Measurements from ENCODE around the gene ZNF428.
"Not testable (repeated sequence)": the region's sequence is repeated elsewhere in the genome, so short reads cannot be mapped to it uniquely, and the experiment has no call there.

ZNF428 gene

GRCh38 chr19:43619262-43620060 lies at the start of gene ZNF428:
Gene ZNF428 (minus strand): TSS chr19:43619629. CDS start chr19:43614304, 5,325 bp downstream.
- DNase-seq, result peak; percentile 97

- peak; percentile 98 for DNase-seq
These were observed 49.1 kb upstream of the ZNF428 start for GRCh38 chr19:43668406-43669109.

GRCh38 chr19:43667876-43668405 lies 48.5 kb upstream of the ZNF428 start:
- DNase-seq, result no peak

GRCh38 chr19:43667126-43667875 lies 47.9 kb upstream of the ZNF428 start:
- DNase-seq, result no peak

DNA sequence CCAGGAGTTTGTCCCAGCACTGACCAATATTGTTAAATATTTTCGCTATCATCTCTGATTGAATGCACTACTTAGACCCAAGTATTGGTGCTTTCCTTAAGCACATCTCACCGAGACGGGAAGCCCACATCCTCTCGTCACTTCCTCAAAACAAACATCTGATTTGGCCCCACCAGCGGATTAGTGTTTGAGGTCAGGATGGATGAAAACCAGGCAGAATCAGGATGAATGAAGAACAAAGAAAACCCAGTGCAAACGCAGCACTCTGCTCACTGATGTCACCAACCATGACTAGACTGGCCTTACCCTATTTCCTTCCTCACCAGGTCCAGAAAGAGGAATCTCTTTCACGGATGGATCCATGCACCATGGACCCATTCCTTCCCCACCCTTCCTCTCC lies 44.6 kb upstream of the ZNF428 start:
- no peak for DNase-seq

DNA sequence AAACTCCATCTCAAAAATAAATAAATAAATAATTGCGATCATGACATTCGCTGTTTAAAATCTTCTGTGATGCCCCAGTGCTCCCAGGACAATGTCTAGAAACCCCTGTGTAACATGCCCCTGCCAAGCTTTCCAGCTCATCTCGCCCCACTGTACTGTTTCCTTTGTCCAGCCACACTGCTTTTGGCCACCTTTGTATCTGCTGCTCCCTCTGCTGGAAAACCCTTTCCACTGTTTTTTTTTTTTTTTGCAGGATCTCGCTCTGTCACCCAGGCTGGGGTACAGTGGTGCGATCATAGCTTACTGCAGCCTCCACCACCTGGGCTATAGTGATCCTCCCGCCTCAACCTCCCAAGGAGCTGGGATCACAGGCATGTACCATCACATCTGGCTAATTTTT lies 43.1 kb upstream of the ZNF428 start:
- DNase-seq, result no peak

GRCh38 chr19:43660971-43661360 lies 41.5 kb upstream of the ZNF428 start:
- no peak for DNase-seq

DNA sequence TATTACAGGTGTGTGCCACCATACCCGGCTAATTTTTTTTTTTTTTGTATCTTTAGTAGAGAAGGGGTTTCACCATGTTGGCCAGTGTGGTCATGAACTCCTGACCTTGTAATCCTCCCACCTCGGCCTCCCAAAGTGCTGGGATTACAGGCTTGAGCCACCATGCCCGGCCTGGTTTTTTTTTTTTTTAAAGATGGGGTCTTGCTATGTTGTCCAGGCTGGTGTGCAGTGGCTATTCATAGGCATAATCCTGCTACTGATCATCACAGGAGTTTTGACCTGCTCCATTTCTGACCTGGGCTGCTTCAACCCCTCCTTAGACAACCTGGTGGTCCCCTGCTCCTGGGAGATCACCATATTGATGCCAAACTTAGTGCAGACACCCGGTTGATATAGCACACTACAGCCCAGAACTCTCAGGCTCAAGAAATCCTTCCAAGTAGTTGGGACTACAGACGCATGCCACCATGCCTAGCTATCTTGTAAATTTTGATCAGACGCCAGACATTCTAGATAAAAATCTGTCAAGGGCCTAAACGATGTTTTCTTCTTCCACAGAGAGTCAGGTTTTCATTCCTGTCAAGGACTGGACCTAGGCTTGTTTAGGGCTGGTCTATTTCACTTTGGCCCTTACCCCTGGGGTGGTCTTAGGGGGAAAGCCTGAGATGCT lies 41.0 kb upstream of the ZNF428 start:
- no peak for DNase-seq

GRCh38 chr19:43658494-43658893 lies 39.1 kb upstream of the ZNF428 start:
- no peak for DNase-seq

GRCh38 chr19:43658001-43658400 lies 38.6 kb upstream of the ZNF428 start:
- DNase-seq, result no peak

DNA sequence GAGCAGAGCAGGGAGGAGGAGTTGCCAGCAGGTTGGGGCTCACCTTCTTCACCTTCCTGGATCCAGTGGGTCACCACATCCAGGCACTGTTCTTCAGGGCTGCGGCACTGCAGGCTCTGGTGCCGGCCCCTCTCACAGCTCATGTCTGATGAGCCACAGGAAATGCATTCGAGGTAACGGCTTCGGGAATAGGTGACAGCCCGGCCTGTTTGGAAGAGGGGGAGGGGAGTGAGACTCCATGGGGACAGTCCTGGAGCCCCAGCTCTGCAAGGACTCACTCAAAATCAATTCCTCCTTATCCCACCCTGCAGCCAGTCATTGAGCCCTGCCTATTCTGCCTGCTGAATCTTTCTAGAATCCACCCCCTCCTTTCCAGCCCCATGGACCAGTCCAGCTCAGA lies 37.0 kb upstream of the ZNF428 start:
- DNase-seq, result no peak

DNA sequence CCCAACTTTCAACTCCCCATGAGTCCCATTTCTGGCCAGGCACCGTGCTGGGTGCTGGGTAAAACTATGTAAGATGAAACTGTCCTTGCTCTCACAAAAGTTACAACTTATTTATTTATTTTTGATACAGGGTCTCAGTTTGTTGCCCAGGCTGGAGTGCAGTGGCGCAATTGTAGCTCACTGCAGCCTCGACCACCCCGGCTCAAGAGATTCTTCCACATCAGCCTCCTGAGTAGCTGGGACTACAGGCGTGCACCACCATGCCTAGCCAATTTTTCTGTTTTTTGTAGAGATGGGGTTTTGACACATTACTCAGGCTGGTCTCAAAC lies 33.1 kb upstream of the ZNF428 start:
- no peak for DNase-seq

DNA sequence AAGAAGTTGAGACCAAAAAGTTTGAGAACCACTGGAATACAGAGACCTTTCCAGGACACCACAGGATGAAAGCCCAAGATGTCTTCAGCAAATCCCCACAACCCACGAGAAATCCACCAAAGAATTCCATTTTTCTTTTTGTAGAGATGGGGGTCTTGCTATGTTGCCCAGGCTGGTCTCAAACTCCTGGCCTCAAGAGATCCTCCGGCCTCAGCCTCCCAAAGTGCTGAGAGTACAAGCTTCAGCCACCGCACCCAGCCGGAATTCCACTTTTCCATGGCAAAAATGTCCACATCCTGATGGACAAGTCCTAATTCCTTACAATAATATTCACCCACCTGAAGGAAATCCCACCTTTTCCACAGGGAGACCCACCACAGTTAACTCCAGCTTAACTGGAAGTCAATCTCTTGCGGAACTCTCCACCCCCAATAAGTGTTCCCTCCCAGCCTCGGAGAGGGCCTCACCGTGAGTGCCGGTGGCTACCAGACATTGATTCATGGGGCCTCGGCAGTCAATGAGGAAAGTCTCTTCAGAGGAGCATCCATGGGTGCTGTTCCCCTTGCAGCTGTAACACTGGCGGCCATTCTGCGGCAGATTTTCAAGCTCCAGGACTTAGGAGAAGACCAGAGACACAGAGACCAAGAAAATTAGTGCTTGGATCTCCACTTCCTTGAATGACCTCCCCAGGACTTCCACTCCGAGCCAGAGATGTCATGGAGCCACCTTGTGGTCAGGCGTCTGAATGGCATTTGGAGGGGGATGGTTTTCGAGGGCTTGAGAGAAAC lies 32.5 kb upstream of the ZNF428 start:
- peak; percentile 84 for DNase-seq

DNA sequence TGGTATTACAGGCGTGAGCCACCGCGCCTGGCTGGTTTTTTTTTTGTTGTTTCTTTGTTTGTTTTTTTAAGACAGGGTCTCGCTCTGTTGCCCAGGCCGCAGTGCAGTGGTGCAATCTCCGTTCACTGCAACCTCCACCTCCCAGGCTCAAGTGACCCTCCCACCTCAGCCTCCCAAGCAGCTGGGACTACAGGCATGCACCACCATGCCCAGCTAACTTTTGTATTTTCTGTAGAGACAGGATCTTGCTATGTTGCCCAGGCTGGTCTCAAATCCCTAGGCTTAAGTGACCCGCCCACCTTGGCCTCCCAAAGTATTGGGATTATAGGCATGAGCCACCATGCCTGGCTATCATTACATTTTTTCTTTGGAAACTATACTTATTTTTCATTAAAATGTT lies 30.8 kb upstream of the ZNF428 start:
- DNase-seq, result not testable (repeated sequence)

DNA sequence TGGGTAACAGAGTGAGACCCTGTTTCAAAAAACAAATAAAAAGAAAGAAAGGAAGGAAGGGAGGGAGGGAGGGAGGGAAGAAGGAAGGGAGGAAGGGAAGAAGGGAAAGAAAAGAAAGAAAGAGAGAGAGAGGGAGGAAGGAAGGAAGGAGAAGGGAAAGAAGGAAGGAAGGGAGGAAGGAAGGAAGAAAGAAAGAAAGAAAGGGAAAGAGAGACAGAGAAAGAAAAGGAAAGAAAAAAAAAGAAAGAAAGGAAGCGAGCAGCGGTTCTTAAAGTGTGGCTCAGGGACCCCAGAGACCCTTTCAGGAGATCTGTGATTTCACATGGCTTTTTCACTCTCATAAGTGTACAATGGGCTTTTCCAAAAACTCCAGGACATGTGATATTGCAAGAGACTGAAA lies 30.1 kb upstream of the ZNF428 start:
- no peak for DNase-seq

DNA sequence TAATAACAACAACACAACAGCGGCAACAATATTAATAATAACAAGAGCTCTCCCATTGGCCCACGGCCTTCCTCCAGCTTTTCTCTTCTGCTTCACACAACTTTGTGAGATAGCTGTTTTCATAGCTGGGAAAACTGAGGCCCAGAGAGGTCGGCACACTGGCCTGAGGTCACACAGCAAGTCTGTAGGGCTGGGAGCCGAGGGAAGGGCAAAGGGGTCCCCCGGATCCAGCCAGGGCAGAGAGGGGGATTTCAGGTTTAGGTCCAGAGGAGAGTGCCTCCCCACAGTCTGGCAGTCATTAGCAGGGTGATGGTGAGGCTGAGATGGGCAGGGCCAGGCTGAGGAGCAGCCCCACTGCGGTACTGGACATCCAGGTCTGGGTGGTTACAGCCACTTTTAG lies 29.2 kb upstream of the ZNF428 start:
- no peak for DNase-seq

GRCh38 chr19:43644181-43644580 lies 24.8 kb upstream of the ZNF428 start:
- no peak for DNase-seq

GRCh38 chr19:43643326-43643725 lies 23.9 kb upstream of the ZNF428 start:
- DNase-seq, result no peak

- no peak for DNase-seq
These were observed 23.1 kb upstream of the ZNF428 start for GRCh38 chr19:43642531-43642930.

GRCh38 chr19:43641333-43641732 lies 21.9 kb upstream of the ZNF428 start:
- DNase-seq, result no peak

- no peak for DNase-seq
These were observed 21.0 kb upstream of the ZNF428 start for GRCh38 chr19:43640424-43640757.
